Esophagus muscularis mucosa (tissue), 4 donors: Measurements from ENCODE around the gene GALNT13.

ENCODE experiments used
- CTCF ChIP-seq, 3 experiments: fragments of 200-600 bp in 2 of 3; fragments of 450-650 bp in 1 of 3; sonication (generic) in 2 of 3; IDR thresholded peaks; one replicate each; pipeline ENCODE4 v1.5.1; 2017 to 2019; ENCODE audit warnings: antibody characterized with exemption in 3 of 3, mild to moderate bottlenecking in 2 of 3, moderate library complexity in 1 of 3
- EP300 ChIP-seq: sonication (generic); formaldehyde crosslinking; IDR thresholded peaks from one replicate; pipeline ENCODE4 v1.6.1; 2017; ENCODE audit warnings: antibody characterized with exemption
- POLR2A ChIP-seq: fragments of 450-650 bp; IDR thresholded peaks from one replicate; pipeline ENCODE4 v1.6.1; 2017; ENCODE audit warnings: antibody characterized with exemption, moderate library complexity, mild to moderate bottlenecking, low read depth
- POLR2AphosphoS5 ChIP-seq, 2 donors: sonication (generic); formaldehyde crosslinking; IDR thresholded peaks; one replicate each; pipeline ENCODE4 v1.6.1; 2017; ENCODE audit warnings: antibody characterized with exemption in 2 of 2

GRCh38 chr2:154437104-154437503, 565.4 kb downstream of the GALNT13 start:
- TF ChIP-seq POLR2AphosphoS5 (IDR thresholded peaks at IDR 0.05) (no peak), POLR2A (no peak), CTCF (IDR thresholded peaks at IDR 0.05) (no peak), EP300 (no peak)
